Activated CD4-positive, alpha-beta T cell treated with anti-CD3 and anti-CD28 coated beads, Interleukin-2, Interleukin-4, amounts not matched to agents 100 ng/mL and 50 ng/mL, durations not matched to agents 16 hours and 8 hours (primary cell): ENCODE data around the gene ATP6V0D1.

Experiments
- DNase-seq: peaks from one replicate; pipeline ENCODE4 v3.0.0-alpha.2; 2020; ENCODE audit warnings: low spot score

The ATP6V0D1 gene

GRCh38 chr16:67445441-67445912 lies 35.5 kb downstream of the ATP6V0D1 start:
- DNase-seq = no peak

- DNase-seq = no peak
Observed at GRCh38 chr16:67445126-67445426, 35.9 kb downstream of the ATP6V0D1 start.

- no peak for DNase-seq
Observed at GRCh38 chr16:67444259-67445125, 36.5 kb downstream of the ATP6V0D1 start.

GRCh38 chr16:67443265-67443664 lies 37.7 kb downstream of the ATP6V0D1 start:
- DNase-seq = no peak

- DNase-seq = no peak
Observed at GRCh38 chr16:67442581-67443255, 38.2 kb downstream of the ATP6V0D1 start.

GRCh38 chr16:67441907-67442306 lies 39.0 kb downstream of the ATP6V0D1 start:
- no peak for DNase-seq

GRCh38 chr16:67441271-67441753 lies 39.6 kb downstream of the ATP6V0D1 start:
- no peak for DNase-seq

- DNase-seq = no peak
Observed at GRCh38 chr16:67438824-67439393, 42.0 kb downstream of the ATP6V0D1 start.

- DNase-seq = no peak
Observed at GRCh38 chr16:67438098-67438791, 42.7 kb downstream of the ATP6V0D1 start.

GRCh38 chr16:67437513-67437912 lies 43.4 kb downstream of the ATP6V0D1 start:
- DNase-seq = peak; percentile 33

GRCh38 chr16:67436640-67437193 lies 44.2 kb downstream of the ATP6V0D1 start:
- DNase-seq = no peak

GRCh38 chr16:67435758-67436164 lies 45.2 kb downstream of the ATP6V0D1 start:
- no peak for DNase-seq

GRCh38 chr16:67433131-67433719 lies 47.7 kb downstream of the ATP6V0D1 start:
- DNase-seq = no peak

GRCh38 chr16:67432506-67432890 lies 48.5 kb downstream of the ATP6V0D1 start:
- no peak for DNase-seq

- DNase-seq = no peak
Observed at GRCh38 chr16:67431775-67432505, 49.0 kb downstream of the ATP6V0D1 start.

GRCh38 chr16:67430977-67431774 lies 49.8 kb downstream of the ATP6V0D1 start, which contains the start of gene HSD11B2:
Gene HSD11B2 (plus strand): TSS chr16:67431121. CDS start chr16:67431249, 128 bp downstream.
- no peak for DNase-seq

- no peak for DNase-seq
Observed at GRCh38 chr16:67430504-67430976, 50.4 kb downstream of the ATP6V0D1 start.

- DNase-seq = no peak
Observed at GRCh38 chr16:67429799-67430503, 51.0 kb downstream of the ATP6V0D1 start.
